Measurements from ENCODE around the gene NOL9. TPM values are rescaled to one million over a fixed set of nuclear protein-coding genes. Genes with fewer than 3 reads are reported as not detected.
"Not testable (repeated sequence)": the region's sequence is repeated elsewhere in the genome, so short reads cannot be mapped to it uniquely, and the experiment has no call there.

The NOL9 gene
- 10 to 100 TPM in 5 of 6 donors, 1 to 10 TPM in 1; 4.1 to 22.3 (median 18.4) TPM for polyA plus RNA-seq (ENCODE audit: low read depth in 6 of 6)

DNA sequence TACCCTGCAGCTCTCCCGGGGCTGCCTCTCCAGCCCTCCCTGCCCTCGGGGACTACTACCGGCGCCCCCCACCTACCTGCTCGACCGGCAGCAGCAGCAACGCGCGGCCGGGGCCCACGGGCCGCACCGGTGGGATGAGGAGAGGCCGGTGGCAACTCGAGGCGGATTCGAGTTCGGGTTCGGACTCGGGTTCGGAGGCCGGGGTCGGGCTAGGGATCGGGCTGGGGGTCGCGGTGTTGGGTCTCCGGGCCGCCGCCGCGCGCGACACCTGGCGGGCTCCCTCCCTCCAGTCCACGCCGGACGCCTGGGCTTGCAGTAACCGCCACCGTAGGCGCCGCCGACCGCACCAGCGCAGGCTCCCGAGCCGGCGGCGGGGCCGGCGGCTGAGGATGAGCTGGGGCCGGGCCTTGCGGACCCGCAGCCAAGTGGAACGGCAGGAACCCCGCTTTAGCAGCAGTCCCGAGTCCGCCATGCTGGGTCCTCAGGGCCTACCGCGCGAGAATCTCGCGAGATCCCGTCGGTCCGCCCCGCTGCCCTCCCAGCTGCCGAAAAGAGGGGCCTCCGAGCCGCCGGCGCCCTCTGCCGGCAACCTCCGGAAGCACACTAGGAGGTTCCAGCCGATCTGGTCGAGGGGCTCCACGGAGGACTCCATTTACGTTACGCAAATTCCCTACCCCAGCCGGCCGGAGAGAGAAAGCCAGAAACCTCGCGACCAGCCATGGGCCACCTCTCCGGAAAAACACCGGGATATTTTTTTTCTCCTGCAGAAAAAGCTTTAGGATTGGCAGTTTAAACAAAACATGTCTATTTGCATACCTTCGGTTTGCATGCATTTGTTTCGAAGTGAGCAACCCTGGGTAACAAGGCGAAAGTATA lies at the start of gene NOL9:
Gene NOL9 (minus strand): TSS at position 483 of the 876 bp plus-strand sequence. CDS start 11 bp downstream, at position 472.
- H3K27me3 Mint-ChIP-seq = no peaks in the 10 kb centered on the region
- H3K9me3 Mint-ChIP-seq = no peaks in the 10 kb centered on the region
- H3K4me3 Mint-ChIP-seq = peak within 1 kb of the TSS; percentile 78 to 92 (median 88)
- ATAC-seq (ENCODE audit: low read depth in 2 of 2) (peak; percentile 99), DNase-seq (peak; percentile 95)
- peak within 1 kb of the TSS; percentile 61 to 87 (median 78) for H3K27ac Mint-ChIP-seq
- no peaks in the 10 kb centered on the region for H3K36me3 Mint-ChIP-seq
- H3K4me1 Mint-ChIP-seq = peaks cover 11 to 31% (median 11%) of the 10 kb centered on the region in 3 donors

DNA sequence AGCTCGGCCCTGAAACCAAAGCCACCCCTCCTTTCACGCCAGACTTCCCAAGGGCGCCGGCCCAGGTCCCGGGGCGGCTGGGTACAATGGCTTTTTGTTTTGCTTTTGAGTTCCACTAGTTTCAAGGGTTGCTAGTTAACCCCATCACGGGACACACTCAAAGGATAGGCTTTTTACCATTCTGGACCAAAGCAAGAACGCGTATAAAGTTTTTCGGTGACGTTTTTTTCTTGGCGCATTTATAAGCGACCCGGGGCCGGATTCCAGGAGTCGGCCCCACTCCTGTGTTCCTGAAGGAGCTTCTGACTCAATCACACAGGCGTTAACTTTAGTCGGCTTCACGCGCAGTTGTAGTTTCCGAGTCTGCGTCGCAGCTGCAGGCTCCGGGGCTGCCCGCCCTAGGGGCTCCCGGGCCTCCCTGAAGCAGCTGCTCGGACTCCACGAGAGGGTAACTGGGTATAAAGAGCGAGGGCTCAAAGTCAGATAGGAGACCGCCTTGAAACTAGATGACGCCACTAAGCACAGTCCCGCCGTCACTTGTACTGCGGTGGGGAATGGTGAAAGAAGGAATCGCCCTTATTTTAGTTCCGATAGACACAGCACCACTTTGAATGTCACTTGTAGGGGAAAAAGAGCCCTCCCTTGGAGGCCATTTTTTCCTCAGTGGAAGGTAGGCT lies 49.1 kb upstream of the NOL9 start:
- DNase-seq (peak; percentile 79), ATAC-seq (ENCODE audit: low read depth in 2 of 2) (peak; percentile 65 to 68)
- peak overlapping the region; percentile 91 to 98 (median 96) for H3K27ac Mint-ChIP-seq
- no peaks in the 10 kb centered on the region for H3K36me3 Mint-ChIP-seq
- no peaks in the 10 kb centered on the region for H3K27me3 Mint-ChIP-seq
- H3K4me1 Mint-ChIP-seq = peaks cover 19 to 37% (median 31%) of the 10 kb centered on the region in 3 donors
- no peaks in the 10 kb centered on the region for H3K9me3 Mint-ChIP-seq
- peak overlapping the region; percentile 91 to 99 (median 94) for H3K4me3 Mint-ChIP-seq

DNA sequence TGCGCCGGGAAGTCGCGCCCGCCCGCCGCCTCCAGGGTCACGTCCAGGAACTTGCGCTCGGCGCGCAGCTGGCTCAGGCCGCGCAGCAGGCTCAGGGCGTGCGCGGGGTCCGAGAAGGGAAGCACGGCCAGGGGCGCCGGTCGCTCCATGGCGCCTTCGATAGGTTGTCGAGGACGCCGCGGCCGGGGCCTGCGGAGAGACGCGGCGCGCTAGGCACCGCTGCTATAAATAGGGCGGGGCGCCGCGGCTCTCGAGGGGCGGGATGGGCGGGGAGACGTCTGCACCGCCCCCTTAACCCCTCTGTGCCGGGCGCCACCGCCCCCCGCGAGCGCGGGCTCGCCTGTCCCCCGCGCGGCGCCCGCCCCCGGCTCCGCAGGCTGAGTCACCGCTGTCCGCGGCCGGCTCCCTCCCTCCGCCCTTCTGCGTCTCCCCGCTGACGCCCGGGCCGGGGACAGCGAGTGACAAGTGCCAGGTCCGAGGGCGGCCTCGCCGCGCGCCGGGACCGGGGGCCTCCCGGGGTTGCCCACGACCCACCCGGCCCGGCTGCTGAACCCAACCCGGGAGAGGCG lies 48.4 kb upstream of the NOL9 start, which contains the start of gene KLHL21:
Gene KLHL21 (minus strand): TSS at position 201 of the 569 bp plus-strand sequence. CDS start 52 bp downstream, at position 149.
- DNase-seq (peak; percentile 80), ATAC-seq (ENCODE audit: low read depth in 2 of 2) (peak; percentile 65 to 69)
- Mint-ChIP-seq H3K27me3 (no peaks in the 10 kb centered on the region), H3K36me3 (no peaks in the 10 kb centered on the region), H3K4me3 (peak within 1 kb of the TSS; percentile 91 to 99 (median 94)), H3K9me3 (no peaks in the 10 kb centered on the region), H3K27ac (peak within 1 kb of the TSS; percentile 91 to 98 (median 96)), H3K4me1 (peaks cover 19 to 37% (median 31%) of the 10 kb centered on the region in 3 donors)

- Mint-ChIP-seq H3K9me3 (no peaks in the 10 kb centered on the region), H3K36me3 (no peaks in the 10 kb centered on the region), H3K4me3 (peak overlapping the region; percentile 87 to 99 (median 94)), H3K27me3 (no peaks in the 10 kb centered on the region), H3K4me1 (peaks cover 19 to 37% (median 31%) of the 10 kb centered on the region in 3 donors), H3K27ac (peak overlapping the region in 3 of 6 donors; percentile 85 to 91 (median 88))
- peak; percentile 29 for ATAC-seq (ENCODE audit: low read depth in 2 of 2)
- DNase-seq = peak; percentile 20
These were observed 47.8 kb upstream of the NOL9 start for GRCh38 chr1:6601923-6602668.

GRCh38 chr1:6601049-6601922 lies 47.0 kb upstream of the NOL9 start:
- H3K4me3 Mint-ChIP-seq = peak overlapping the region; percentile 87 to 99 (median 94)
- peak overlapping the region in 5 of 6 donors; percentile 19 to 88 (median 83) for H3K27ac Mint-ChIP-seq
- no peaks in the 10 kb centered on the region for H3K9me3 Mint-ChIP-seq
- no peaks in the 10 kb centered on the region for H3K27me3 Mint-ChIP-seq
- no peaks in the 10 kb centered on the region for H3K36me3 Mint-ChIP-seq
- H3K4me1 Mint-ChIP-seq = peaks cover 21 to 41% (median 32%) of the 10 kb centered on the region in 3 donors
- DNase-seq = peak; percentile 29
- ATAC-seq (ENCODE audit: low read depth in 2 of 2) = peak; percentile 8 to 14

GRCh38 chr1:6600410-6601048 lies 46.2 kb upstream of the NOL9 start:
- no peak for ATAC-seq (ENCODE audit: low read depth in 2 of 2)
- Mint-ChIP-seq H3K27me3 (no peaks in the 10 kb centered on the region), H3K4me3 (peak overlapping the region; percentile 87 to 99 (median 94)), H3K9me3 (no peaks in the 10 kb centered on the region), H3K4me1 (peaks cover 26 to 47% (median 39%) of the 10 kb centered on the region in 3 donors), H3K36me3 (no peaks in the 10 kb centered on the region), H3K27ac (peak overlapping the region in 2 of 6 donors; percentile 84 to 88)
- no peak for DNase-seq

- peak overlapping the region; percentile 87 to 99 (median 94) for H3K4me3 Mint-ChIP-seq
- not testable (repeated sequence) for H3K9me3 Mint-ChIP-seq; H3K36me3 Mint-ChIP-seq; DNase-seq; H3K27me3 Mint-ChIP-seq; ATAC-seq (ENCODE audit: low read depth in 2 of 2)
- H3K4me1 Mint-ChIP-seq = peaks cover 26 to 47% (median 44%) of the 10 kb centered on the region in 3 donors
- H3K27ac Mint-ChIP-seq = peak overlapping the region in 2 of 6 donors; percentile 72 to 84
These were observed 45.7 kb upstream of the NOL9 start for GRCh38 chr1:6599991-6600390.

GRCh38 chr1:6599141-6599975 lies 45.0 kb upstream of the NOL9 start:
- peak overlapping the region; percentile 47 to 99 (median 91) for H3K4me3 Mint-ChIP-seq
- no peaks in the 10 kb centered on the region for H3K36me3 Mint-ChIP-seq
- H3K27me3 Mint-ChIP-seq = no peaks in the 10 kb centered on the region
- peak overlapping the region in 3 of 6 donors; percentile 27 to 77 (median 51) for H3K27ac Mint-ChIP-seq
- peaks cover 26 to 47% (median 44%) of the 10 kb centered on the region in 3 donors for H3K4me1 Mint-ChIP-seq
- ATAC-seq (ENCODE audit: low read depth in 2 of 2) (peak; percentile 9 to 10), DNase-seq (peak; percentile 41)
- H3K9me3 Mint-ChIP-seq = no peaks in the 10 kb centered on the region

DNA sequence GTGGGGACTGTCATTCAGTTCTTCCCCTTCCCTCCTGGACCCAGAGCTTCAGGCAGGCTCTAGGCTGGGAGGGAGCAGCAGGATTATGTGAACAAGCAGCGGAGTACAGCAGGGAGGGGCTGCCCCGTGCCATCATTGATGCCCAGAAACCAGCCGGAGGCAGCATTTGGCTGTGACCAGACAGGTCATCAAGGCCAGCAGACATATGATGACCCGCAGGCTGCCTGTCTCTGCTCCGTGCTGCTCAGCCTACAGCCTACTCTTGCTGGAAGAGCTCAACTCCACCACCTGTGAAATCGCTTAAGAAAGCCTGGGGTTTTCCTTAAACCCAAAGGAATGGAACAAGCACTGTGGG lies 43.4 kb upstream of the NOL9 start:
- Mint-ChIP-seq H3K9me3 (no peaks in the 10 kb centered on the region), H3K27ac (no peak overlapping the region), H3K27me3 (no peaks in the 10 kb centered on the region), H3K4me1 (peaks cover 26 to 44% (median 37%) of the 10 kb centered on the region in 3 donors), H3K4me3 (peak overlapping the region in 1 of 8 donors; percentile 15), H3K36me3 (no peaks in the 10 kb centered on the region)
- ATAC-seq (ENCODE audit: low read depth in 2 of 2) (no peak), DNase-seq (no peak)

- H3K27ac Mint-ChIP-seq = no peak overlapping the region
- H3K27me3 Mint-ChIP-seq = no peaks in the 10 kb centered on the region
- H3K4me1 Mint-ChIP-seq = peaks cover 26 to 44% (median 37%) of the 10 kb centered on the region in 3 donors
- H3K9me3 Mint-ChIP-seq = no peaks in the 10 kb centered on the region
- no peak for ATAC-seq (ENCODE audit: low read depth in 2 of 2)
- no peaks in the 10 kb centered on the region for H3K36me3 Mint-ChIP-seq
- H3K4me3 Mint-ChIP-seq = peak overlapping the region in 1 of 8 donors; percentile 41
- no peak for DNase-seq
These were observed 42.8 kb upstream of the NOL9 start for GRCh38 chr1:6596886-6597776.

All from naive B cell (primary cell).